H1 (cell line): ENCODE results near the gene PEX14. TPM values are rescaled to one million over a fixed set of nuclear protein-coding genes. Genes with fewer than 3 reads are reported as not detected.

Experiments used
- CTCF ChIA-PET: fragments of 300-600 bp; sonication (Branson Sonifier 250); formaldehyde crosslinking; loops from one replicate; lab custom pipeline; 2021; ENCODE audit not compliant: partially characterized antibody; lab: Charles Lee
- POLR2A ChIA-PET: fragments of 300-600 bp; sonication (Branson Sonifier 250); formaldehyde crosslinking; loops from one replicate; lab custom pipeline; 2021; ENCODE audit warnings: inconsistent platforms; ENCODE audit not compliant: partially characterized antibody; lab: Charles Lee
- DNase-seq, 2 experiments: peaks; one replicate each; pipeline versions ENCODE4 v3.0.0 to v3.0.0-alpha.2; 2010 to 2022; ENCODE audit warnings: low spot score in 2 of 2, low read depth in 1 of 2, mixed read lengths in 1 of 2
- FAIRE-seq: peaks from 2 replicates; lab custom pipeline; 2011; peaks lifted over from hg19 to GRCh38; lab: Jason Lieb, UNC
- H2AFZ ChIP-seq: 2 replicates; pipeline ENCODE4 v1.8.1; 2012; ENCODE audit warnings: low read length, inconsistent platforms
- H2AK5ac ChIP-seq: 2 replicates; pipeline ENCODE4 v1.6.1; 2013; ENCODE audit warnings: low read depth, low read length
- H2BK120ac ChIP-seq: replicated peaks from 2 replicates; pipeline ENCODE3; 2013; ENCODE audit warnings: low read depth, low read length, inconsistent platforms
- H2BK12ac ChIP-seq: 2 replicates; pipeline ENCODE4 v1.6.1; 2013; ENCODE audit warnings: low read depth, low read length
- H2BK15ac ChIP-seq: 2 replicates; pipeline ENCODE4 v1.6.1; 2013; ENCODE audit warnings: low read length
- H2BK20ac ChIP-seq: 2 replicates; pipeline ENCODE4 v1.6.1; 2013; ENCODE audit warnings: low read length
- H2BK5ac ChIP-seq: 2 replicates; pipeline ENCODE4 v1.6.1; 2013; ENCODE audit warnings: low read depth, low read length
- H3K14ac ChIP-seq: 2 replicates; pipeline ENCODE4 v1.6.1; 2013; ENCODE audit warnings: inconsistent platforms; ENCODE audit not compliant: insufficient read length
- H3K18ac ChIP-seq: 2 replicates; pipeline ENCODE4 v1.6.1; 2013; ENCODE audit warnings: low read length; ENCODE audit errors: extremely low read depth
- H3K23ac ChIP-seq: 2 replicates; pipeline ENCODE4 v1.6.1; 2013; ENCODE audit warnings: inconsistent platforms; ENCODE audit not compliant: insufficient read length
- H3K23me2 ChIP-seq: 2 replicates; pipeline ENCODE4 v1.6.1; 2013; ENCODE audit warnings: low read depth, low read length
- H3K27ac ChIP-seq: 2 replicates; pipeline ENCODE4 v1.6.1; 2011; ENCODE audit warnings: low read depth, low read length, inconsistent platforms
- H3K27me3 ChIP-seq, 4 experiments: replicated peaks in 1 of 4; 1 replicate in 1 of 4; 2 replicates in 3 of 4; pipeline versions ENCODE4 v1.6.1 to v1.8.1; 2011 to 2013; ENCODE audit warnings: low read length in 3 of 4, mild to moderate bottlenecking in 3 of 4, inconsistent platforms in 2 of 4, mixed read lengths in 2 of 4, moderate library complexity in 1 of 4; ENCODE audit not compliant: control insufficient read depth in 3 of 4, insufficient read depth in 3 of 4; ENCODE audit errors: extremely low read depth in 1 of 4
- H3K36me3 ChIP-seq, 4 experiments: 2 replicates each; pipeline versions ENCODE4 v1.6.1 to v1.8.1; 2011 to 2013; ENCODE audit warnings: mild to moderate bottlenecking in 4 of 4, low read length in 3 of 4, moderate library complexity in 2 of 4, control low read depth in 1 of 4, inconsistent platforms in 1 of 4; ENCODE audit not compliant: insufficient read depth in 4 of 4, control insufficient read depth in 2 of 4
- H3K4ac ChIP-seq: replicated peaks from 2 replicates; pipeline ENCODE3; 2013; ENCODE audit warnings: low read length, low read depth, mixed read lengths, inconsistent platforms; ENCODE audit not compliant: insufficient read length
- H3K4me1 ChIP-seq, 4 experiments: replicated peaks in 1 of 4; 1 replicate in 1 of 4; 2 replicates in 3 of 4; pipeline versions ENCODE4 v1.6.1 to v1.8.1; 2011 to 2013; ENCODE audit warnings: low read length in 3 of 4, inconsistent platforms in 2 of 4, mixed read lengths in 1 of 4; ENCODE audit not compliant: insufficient read depth in 4 of 4, control insufficient read depth in 3 of 4
- H3K4me2 ChIP-seq, 2 experiments: 2 replicates each; pipeline versions ENCODE4 v1.6.1 to v1.8.1; 2011 to 2013; ENCODE audit warnings: low read depth in 2 of 2, low read length in 2 of 2, control low read depth in 1 of 2, inconsistent platforms in 1 of 2, mild to moderate bottlenecking in 1 of 2; ENCODE audit not compliant: insufficient read depth in 1 of 2
- H3K4me3 ChIP-seq, 4 experiments: fragments of 200-600, 300-600 bp in 1 of 4; sonication (generic), shearing (Covaris generic), sonication (Bioruptor Twin) in 1 of 4; 2 replicates each; pipeline versions ENCODE4 v1.5.1 to v1.8.1; 2011 to 2016; ENCODE audit warnings: low read length in 4 of 4, low read depth in 3 of 4, control low read depth in 2 of 4, inconsistent platforms in 2 of 4, mild to moderate bottlenecking in 2 of 4, mixed read lengths in 1 of 4, moderate library complexity in 1 of 4; ENCODE audit not compliant: insufficient read depth in 2 of 4; ENCODE audit errors: extremely low read depth in 1 of 4
- H3K56ac ChIP-seq: replicated peaks from 2 replicates; pipeline ENCODE3; 2013; ENCODE audit warnings: low read depth, mild to moderate bottlenecking, mixed read lengths, low read length, inconsistent platforms; ENCODE audit not compliant: insufficient read length
- H3K79me1 ChIP-seq: 2 replicates; pipeline ENCODE4 v1.6.1; 2013; ENCODE audit warnings: low read depth, low read length, control low read depth
- H3K79me2 ChIP-seq, 2 experiments: 2 replicates each; pipeline versions ENCODE4 v1.6.1 to v1.8.1; 2012 to 2013; ENCODE audit warnings: low read length in 2 of 2, mild to moderate bottlenecking in 2 of 2, inconsistent platforms in 1 of 2; ENCODE audit not compliant: insufficient read depth in 2 of 2, control insufficient read depth in 1 of 2
- H3K9ac ChIP-seq, 4 experiments: replicated peaks in 1 of 4; 1 replicate in 1 of 4; 2 replicates in 3 of 4; pipeline versions ENCODE4 v1.6.1 to v1.8.1; 2011 to 2013; ENCODE audit warnings: low read depth in 3 of 4, low read length in 3 of 4, control low read depth in 2 of 4, mild to moderate bottlenecking in 2 of 4, moderate library complexity in 2 of 4, inconsistent platforms in 1 of 4; ENCODE audit errors: extremely low read depth in 1 of 4
- H3K9me3 ChIP-seq, 2 experiments: 2 replicates each; pipeline versions ENCODE4 v1.6.1 to v1.8.1; 2012 to 2013; ENCODE audit warnings: mild to moderate bottlenecking in 2 of 2, moderate library complexity in 2 of 2, control low read depth in 1 of 2, inconsistent platforms in 1 of 2, low read depth in 1 of 2, low read length in 1 of 2, mixed read lengths in 1 of 2; ENCODE audit not compliant: insufficient read depth in 2 of 2
- H4K20me1 ChIP-seq, 2 experiments: replicated peaks in 1 of 2; 2 replicates each; pipeline versions ENCODE3 to v1.8.1; 2011 to 2013; ENCODE audit warnings: inconsistent platforms in 2 of 2, low read length in 2 of 2, mild to moderate bottlenecking in 1 of 2; ENCODE audit not compliant: insufficient read depth in 2 of 2, control insufficient read depth in 1 of 2
- H4K5ac ChIP-seq: 2 replicates; pipeline ENCODE4 v1.6.1; 2013; ENCODE audit warnings: low read length, low read depth, mixed read lengths, inconsistent platforms; ENCODE audit not compliant: insufficient read length
- H4K8ac ChIP-seq: 2 replicates; pipeline ENCODE4 v1.8.0; 2013; ENCODE audit warnings: mild to moderate bottlenecking, moderate library complexity, low read length, inconsistent platforms; ENCODE audit not compliant: insufficient read depth; ENCODE audit errors: extremely low read depth
- H4K91ac ChIP-seq: replicated peaks from 2 replicates; pipeline ENCODE3; 2013; ENCODE audit warnings: low read length, mixed read lengths, inconsistent platforms; ENCODE audit not compliant: insufficient read length
- CEBPB ChIP-seq: IDR thresholded peaks from 2 replicates; pipeline ENCODE4 v1.6.1; 2012; ENCODE audit warnings: low read depth, low read length
- CTBP2 ChIP-seq: IDR thresholded peaks from 2 replicates; pipeline ENCODE4 v1.7.0; 2011; ENCODE audit warnings: borderline replicate concordance, mild to moderate bottlenecking, moderate library complexity, mixed read lengths, low read length; ENCODE audit not compliant: insufficient read depth, insufficient read length
- CTCF ChIP-seq, 3 experiments: IDR thresholded peaks; 1 replicate in 2 of 3; 2 replicates in 1 of 3; pipeline versions ENCODE4 v1.5.1 to v1.6.1; 2011; ENCODE audit warnings: low read length in 3 of 3, mild to moderate bottlenecking in 3 of 3, inconsistent platforms in 2 of 3, low read depth in 1 of 3, moderate library complexity in 1 of 3; ENCODE audit not compliant: insufficient read depth in 1 of 3; ENCODE audit errors: control extremely low read depth in 1 of 3
- HDAC6 ChIP-seq: IDR thresholded peaks from one replicate; pipeline ENCODE4 v1.7.1; 2012; ENCODE audit warnings: low read depth, mild to moderate bottlenecking, inconsistent platforms, low read length, moderate library complexity
- JUN ChIP-seq: IDR thresholded peaks from 2 replicates; pipeline ENCODE4 v1.6.1; 2011; ENCODE audit warnings: low read depth, mild to moderate bottlenecking, improper control_type of control experiment, low read length
- KDM1A ChIP-seq: fragments of 200-600, 300-600 bp; sonication (generic); IDR thresholded peaks from 2 replicates; pipeline ENCODE4 v1.7.1; 2016; ENCODE audit warnings: mild to moderate bottlenecking, low read length, borderline replicate concordance
- KDM4A ChIP-seq: IDR thresholded peaks from one replicate; pipeline ENCODE4 v1.7.1; 2012; ENCODE audit warnings: low read depth, mild to moderate bottlenecking, moderate library complexity, low read length, inconsistent platforms; ENCODE audit not compliant: severe bottlenecking
- NANOG ChIP-seq: IDR thresholded peaks from 2 replicates; pipeline ENCODE4 v1.6.1; 2011; ENCODE audit warnings: low read length, low read depth, mild to moderate bottlenecking, inconsistent platforms; ENCODE audit not compliant: insufficient read depth, poor library complexity, severe bottlenecking
- POU5F1 ChIP-seq: IDR thresholded peaks from 2 replicates; pipeline ENCODE4 v1.6.1; 2011; ENCODE audit warnings: low read depth, mild to moderate bottlenecking, low read length, moderate library complexity
- RFX5 ChIP-seq: IDR thresholded peaks from 2 replicates; pipeline ENCODE4 v1.6.1; 2011; ENCODE audit warnings: low read depth, low read length, improper control_type of control experiment, borderline replicate concordance
- SRF ChIP-seq: IDR thresholded peaks from 2 replicates; pipeline ENCODE4 v1.6.1; 2011; ENCODE audit warnings: mild to moderate bottlenecking, low read depth, low read length, moderate library complexity
- WGBS, 2 experiments: shearing (Covaris generic) in 1 of 2; methylation state at CpG; one replicate each; pipeline versions ENCODE4 v1.1.6 to v1.1.7; 2013 to 2015; ENCODE audit warnings: low lambda C conversion rate in 2 of 2, mixed read lengths in 2 of 2, inconsistent platforms in 1 of 2, low coverage in 1 of 2, missing lambda C conversion rate in 1 of 2; ENCODE audit not compliant: insufficient replicate concordance in 2 of 2, insufficient coverage in 1 of 2, insufficient read length in 1 of 2; ENCODE audit errors: extremely low coverage in 1 of 2, missing lambda C conversion rate in 1 of 2; 5-methylcytosine and 5-hydroxymethylcytosine counted together
- polyA plus RNA-seq, 7 experiments: library from polyadenylated mRNA; depleted of rRNA in 3 of 7; stranded (reverse) in 5 of 7; unstranded in 2 of 7; fragments of >200 nt in 5 of 7; fragments of 200-250 nt in 2 of 7; gene quantifications; 1 replicate in 5 of 7; 2 replicates in 1 of 7; 4 replicates in 1 of 7; pipeline versions ENCODE4 v1.2.1 to v1.2.3, GENCODE V29; 2011 to 2013; ENCODE audit warnings: missing spikeins in 2 of 7, mixed read lengths in 2 of 7
- total RNA-seq: library from RNA; stranded (reverse); fragmentation: NEBNext Ultra II Directional; extraction: Animal tissue kit (Norgen Biotek cat#: 25700); gene quantifications from 2 replicates; pipeline ENCODE4 v1.2.1, GENCODE V29; 2021

The PEX14 gene
- total and polyA plus RNA-seq, 2 of the 8 experiments (the other 6 are each of a cell fraction or from before 2014, with no cell fraction given) = 13.0 to 19.8 TPM

GRCh38 chr1:10433790-10434189 lies 41.0 kb upstream of the PEX14 start:
- H3K27ac ChIP-seq = no peak overlapping the region
- H2BK120ac ChIP-seq = no peak overlapping the region
- H2AK5ac ChIP-seq = no peak overlapping the region
- H3K36me3 ChIP-seq = no peaks in the 10 kb centered on the region
- WGBS, 2 experiments = 95% methylated on average over 11 of the region's 11 CpGs; no CpG with 5 or more reads in 1 of the 2 experiments
- H2BK15ac ChIP-seq = no peak overlapping the region
- H3K79me2 ChIP-seq = no peaks in the 10 kb centered on the region
- no peak overlapping the region for H2BK5ac ChIP-seq
- no peak overlapping the region for H3K23ac ChIP-seq
- H4K8ac ChIP-seq = no peak overlapping the region
- no peak for DNase-seq
- H3K9me3 ChIP-seq = no peaks in the 10 kb centered on the region
- H3K14ac ChIP-seq = no peak overlapping the region
- H2BK12ac ChIP-seq = no peak overlapping the region
- H3K4me1 ChIP-seq = peaks cover 0 to 5% (median under 1%) of the 10 kb centered on the region in 4 experiments; a peak in 4 of 7 replicates
- CTCF ChIA-PET = interaction anchor here (0.9 to 10.9 kb wide), 4 partner anchors 29 to 477 kb away, joined by 3 to 132 read pairs (median 4); no protein-coding TSS in a partner anchor
- no peak overlapping the region for H3K56ac ChIP-seq
- no peak overlapping the region for H4K5ac ChIP-seq
- H3K27me3 ChIP-seq = no peaks in the 10 kb centered on the region
- H3K4me3 ChIP-seq = no peak overlapping the region
- H3K23me2 ChIP-seq = peaks cover 9% of the 10 kb centered on the region
- H3K9ac ChIP-seq = no peak overlapping the region
- FAIRE-seq = no peak
- H3K4me2 ChIP-seq = no peak overlapping the region
- H4K91ac ChIP-seq = no peak overlapping the region
- no peaks in the 10 kb centered on the region; the same call in 1 of the 2 replicates for H3K79me1 ChIP-seq
- POLR2A ChIA-PET = interaction anchor here (0.7 to 1.0 kb wide), 3 partner anchors 12 to 35 kb away, joined by 3 to 4 read pairs (median 4); partner anchors contain the start of gene CORT
- H2AFZ ChIP-seq = no peak overlapping the region
- H2BK20ac ChIP-seq = no peak overlapping the region
- H3K4ac ChIP-seq = no peak overlapping the region
- no peak overlapping the region for H3K18ac ChIP-seq
- no peaks in the 10 kb centered on the region for H4K20me1 ChIP-seq
- TF ChIP-seq RFX5 (no peak), CTBP2 (no peak), KDM4A (no peak), POU5F1 (no peak), JUN (no peak), NANOG (no peak), CEBPB (no peak), CTCF (IDR thresholded peaks at IDR 0.05; ENCODE audit: control extremely low read depth in 1 of 3, insufficient read depth in 1 of 3, low read depth in 1 of 3, low read length in 3 of 3) (no peak), KDM1A (no peak), SRF (no peak), HDAC6 (no peak)
